ENCODE measurements around the gene ARHGEF11. TPM values are rescaled to one million over a fixed set of nuclear protein-coding genes. Genes with fewer than 3 reads are reported as not detected.

ARHGEF11 gene
- total RNA-seq, 1 experiment from 2014 or later = 0.11 TPM

DNA sequence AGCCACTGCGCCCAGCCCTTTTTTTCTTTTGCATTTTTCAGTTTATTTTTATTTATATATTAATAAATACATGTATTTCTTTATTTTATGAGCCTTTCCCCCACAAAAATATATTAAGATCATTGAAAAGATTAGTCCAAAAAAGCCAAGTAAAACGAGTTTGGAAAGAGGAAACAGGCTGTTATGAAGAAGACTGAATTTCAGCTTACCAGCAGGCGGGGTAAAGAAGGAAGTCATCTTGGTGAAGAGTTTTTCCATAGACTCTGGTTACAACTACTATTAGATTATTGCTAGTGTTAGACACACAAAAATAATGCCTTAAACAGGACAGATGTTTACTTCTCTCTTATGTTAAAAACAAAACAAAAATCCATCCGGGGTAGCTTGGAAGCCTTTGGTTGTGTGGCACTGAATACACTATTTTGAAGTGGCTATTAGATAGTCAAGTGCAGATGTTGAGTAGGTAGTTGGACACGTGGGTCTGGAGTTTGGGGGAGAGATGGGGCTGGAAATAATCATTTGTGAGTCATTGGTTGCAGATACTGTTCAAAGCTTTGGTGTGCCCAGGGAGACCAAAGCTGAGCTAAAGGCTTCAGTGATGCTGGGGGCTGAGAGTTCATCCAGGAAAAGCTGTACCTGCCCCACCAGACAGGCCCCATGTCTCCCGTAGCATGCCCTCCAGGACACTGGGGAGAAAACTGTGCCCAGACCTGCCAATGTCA, 133.8 kb downstream of the ARHGEF11 start:
- H4K20me1 ChIP-seq (ENCODE audit: insufficient read depth, low read depth, low read length) = no peaks in the 10 kb centered on the region
- H3K79me2 ChIP-seq (ENCODE audit: low read length) = no peaks in the 10 kb centered on the region
- H2AFZ ChIP-seq (ENCODE audit: low read length) = no peak overlapping the region
- no peaks in the 10 kb centered on the region for H3K9me3 ChIP-seq (ENCODE audit: low read length)
- no peaks in the 10 kb centered on the region for H3K27me3 ChIP-seq (ENCODE audit: low read length)
- no peak for DNase-seq
- no peak overlapping the region for H3K4me3 ChIP-seq (ENCODE audit: low read length)
- H3K36me3 ChIP-seq (ENCODE audit: insufficient read depth, low read length) = no peaks in the 10 kb centered on the region
- H3K4me1 ChIP-seq (ENCODE audit: low read length) = peaks cover 9% of the 10 kb centered on the region
- H3K27ac ChIP-seq (ENCODE audit: low read length) = no peak overlapping the region
- no peak overlapping the region for H3K9ac ChIP-seq (ENCODE audit: low read length)
- no peak overlapping the region for H3K4me2 ChIP-seq (ENCODE audit: low read depth, low read length, poor library complexity, severe bottlenecking)
- H3K9me2 ChIP-seq (replicated peaks; ENCODE audit: insufficient read depth, low read length) = no peaks in the 10 kb centered on the region

GRCh38 chr1:156910309-156910782, 135.2 kb downstream of the ARHGEF11 start:
- Histone ChIP-seq H3K9me2 (replicated peaks; ENCODE audit: insufficient read depth, low read length) (no peaks in the 10 kb centered on the region), H2AFZ (ENCODE audit: low read length) (no peak overlapping the region), H3K36me3 (ENCODE audit: insufficient read depth, low read length) (no peaks in the 10 kb centered on the region), H3K9me3 (ENCODE audit: low read length) (no peaks in the 10 kb centered on the region), H3K4me1 (ENCODE audit: low read length) (peaks cover 9% of the 10 kb centered on the region), H3K9ac (ENCODE audit: low read length) (no peak overlapping the region), H3K27ac (ENCODE audit: low read length) (no peak overlapping the region), H4K20me1 (ENCODE audit: insufficient read depth, low read depth, low read length) (no peaks in the 10 kb centered on the region), H3K4me2 (ENCODE audit: low read depth, low read length, poor library complexity, severe bottlenecking) (no peak overlapping the region), H3K79me2 (ENCODE audit: low read length) (no peaks in the 10 kb centered on the region), H3K4me3 (ENCODE audit: low read length) (no peak overlapping the region), H3K27me3 (ENCODE audit: low read length) (no peaks in the 10 kb centered on the region)
- peak; percentile 77 for DNase-seq

GRCh38 chr1:156909671-156910070, 135.9 kb downstream of the ARHGEF11 start:
- Histone ChIP-seq H3K4me3 (ENCODE audit: low read length) (no peak overlapping the region), H3K79me2 (ENCODE audit: low read length) (no peaks in the 10 kb centered on the region), H3K36me3 (ENCODE audit: insufficient read depth, low read length) (no peaks in the 10 kb centered on the region), H3K27me3 (ENCODE audit: low read length) (no peaks in the 10 kb centered on the region), H3K9me2 (replicated peaks; ENCODE audit: insufficient read depth, low read length) (no peaks in the 10 kb centered on the region), H2AFZ (ENCODE audit: low read length) (no peak overlapping the region), H3K9ac (ENCODE audit: low read length) (no peak overlapping the region), H3K27ac (ENCODE audit: low read length) (no peak overlapping the region), H3K4me1 (ENCODE audit: low read length) (peaks cover 9% of the 10 kb centered on the region), H3K9me3 (ENCODE audit: low read length) (no peaks in the 10 kb centered on the region), H3K4me2 (ENCODE audit: low read depth, low read length, poor library complexity, severe bottlenecking) (no peak overlapping the region), H4K20me1 (ENCODE audit: insufficient read depth, low read depth, low read length) (no peaks in the 10 kb centered on the region)
- DNase-seq = no peak

- peaks cover 9% of the 10 kb centered on the region for H3K4me1 ChIP-seq (ENCODE audit: low read length)
- H3K9me3 ChIP-seq (ENCODE audit: low read length) = no peaks in the 10 kb centered on the region
- H4K20me1 ChIP-seq (ENCODE audit: insufficient read depth, low read depth, low read length) = no peaks in the 10 kb centered on the region
- H2AFZ ChIP-seq (ENCODE audit: low read length) = no peak overlapping the region
- no peak overlapping the region for H3K4me3 ChIP-seq (ENCODE audit: low read length)
- H3K36me3 ChIP-seq (ENCODE audit: insufficient read depth, low read length) = no peaks in the 10 kb centered on the region
- no peak overlapping the region for H3K9ac ChIP-seq (ENCODE audit: low read length)
- H3K27ac ChIP-seq (ENCODE audit: low read length) = no peak overlapping the region
- no peak for DNase-seq
- H3K9me2 ChIP-seq (replicated peaks; ENCODE audit: insufficient read depth, low read length) = no peaks in the 10 kb centered on the region
- H3K27me3 ChIP-seq (ENCODE audit: low read length) = no peaks in the 10 kb centered on the region
- H3K79me2 ChIP-seq (ENCODE audit: low read length) = no peaks in the 10 kb centered on the region
- H3K4me2 ChIP-seq (ENCODE audit: low read depth, low read length, poor library complexity, severe bottlenecking) = no peak overlapping the region
These were observed 136.6 kb downstream of the ARHGEF11 start for GRCh38 chr1:156908955-156909354.

DNA sequence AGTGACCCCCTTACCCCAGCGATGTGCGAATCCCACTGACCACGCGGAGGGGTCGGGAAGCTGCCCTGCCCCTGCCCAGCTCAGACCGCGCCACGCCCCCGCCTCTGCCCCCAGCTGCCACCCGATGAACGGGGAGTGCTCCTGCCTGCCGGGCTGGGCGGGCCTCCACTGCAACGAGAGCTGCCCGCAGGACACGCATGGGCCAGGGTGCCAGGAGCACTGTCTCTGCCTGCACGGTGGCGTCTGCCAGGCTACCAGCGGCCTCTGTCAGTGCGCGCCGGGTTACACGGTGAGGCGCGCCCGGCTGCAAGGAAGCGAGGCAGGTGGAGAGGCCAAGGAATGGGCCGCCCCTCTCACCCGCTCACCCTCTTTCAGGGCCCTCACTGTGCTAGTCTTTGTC, 137.0 kb downstream of the ARHGEF11 start:
- no peaks in the 10 kb centered on the region for H3K9me3 ChIP-seq (ENCODE audit: low read length)
- H2AFZ ChIP-seq (ENCODE audit: low read length) = no peak overlapping the region
- no peak overlapping the region for H3K27ac ChIP-seq (ENCODE audit: low read length)
- H3K4me3 ChIP-seq (ENCODE audit: low read length) = no peak overlapping the region
- H3K4me1 ChIP-seq (ENCODE audit: low read length) = peaks cover 9% of the 10 kb centered on the region
- H3K9me2 ChIP-seq (replicated peaks; ENCODE audit: insufficient read depth, low read length) = no peaks in the 10 kb centered on the region
- H3K27me3 ChIP-seq (ENCODE audit: low read length) = no peaks in the 10 kb centered on the region
- no peak overlapping the region for H3K4me2 ChIP-seq (ENCODE audit: low read depth, low read length, poor library complexity, severe bottlenecking)
- no peak overlapping the region for H3K9ac ChIP-seq (ENCODE audit: low read length)
- no peak for DNase-seq
- H3K79me2 ChIP-seq (ENCODE audit: low read length) = no peaks in the 10 kb centered on the region
- H4K20me1 ChIP-seq (ENCODE audit: insufficient read depth, low read depth, low read length) = no peaks in the 10 kb centered on the region
- no peaks in the 10 kb centered on the region for H3K36me3 ChIP-seq (ENCODE audit: insufficient read depth, low read length)

- Histone ChIP-seq H3K4me2 (ENCODE audit: low read depth, low read length, poor library complexity, severe bottlenecking) (no peak overlapping the region), H3K9me2 (replicated peaks; ENCODE audit: insufficient read depth, low read length) (no peaks in the 10 kb centered on the region), H2AFZ (ENCODE audit: low read length) (0 out of 2 replicates have a peak overlapping the region, but pooled peaks have one; percentile 95), H3K4me3 (ENCODE audit: low read length) (no peak overlapping the region), H3K9me3 (ENCODE audit: low read length) (no peaks in the 10 kb centered on the region), H3K4me1 (ENCODE audit: low read length) (peaks cover 9% of the 10 kb centered on the region), H3K36me3 (ENCODE audit: insufficient read depth, low read length) (no peaks in the 10 kb centered on the region), H4K20me1 (ENCODE audit: insufficient read depth, low read depth, low read length) (no peaks in the 10 kb centered on the region), H3K27ac (ENCODE audit: low read length) (no peak overlapping the region), H3K27me3 (ENCODE audit: low read length) (no peaks in the 10 kb centered on the region), H3K79me2 (ENCODE audit: low read length) (no peaks in the 10 kb centered on the region), H3K9ac (ENCODE audit: low read length) (no peak overlapping the region)
- DNase-seq = no peak
These were observed 139.2 kb downstream of the ARHGEF11 start for GRCh38 chr1:156906206-156906906.

DNA sequence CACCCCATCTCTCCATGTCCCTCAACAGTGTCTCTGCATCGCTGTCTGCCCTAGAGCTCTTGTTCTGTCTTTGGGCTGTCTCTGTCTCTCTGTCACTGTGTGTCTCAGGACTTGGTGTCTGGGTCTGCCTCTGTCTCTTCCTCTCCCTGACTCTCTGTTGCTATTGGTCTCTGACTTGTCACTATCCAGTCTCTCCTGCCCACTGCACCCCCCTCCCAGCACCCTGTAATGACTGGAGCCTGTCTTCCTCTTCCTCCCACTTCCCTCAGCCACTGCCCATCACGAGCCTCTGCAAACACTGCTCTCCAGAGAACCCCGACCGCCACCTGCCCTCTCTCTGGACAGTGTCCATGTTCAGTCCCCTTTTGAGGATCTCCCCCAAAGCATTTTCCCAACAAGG, 139.9 kb downstream of the ARHGEF11 start:
- no peak for DNase-seq
- Histone ChIP-seq H3K9ac (ENCODE audit: low read length) (no peak overlapping the region), H3K79me2 (ENCODE audit: low read length) (no peaks in the 10 kb centered on the region), H3K4me1 (ENCODE audit: low read length) (peaks cover 9% of the 10 kb centered on the region), H3K9me2 (replicated peaks; ENCODE audit: insufficient read depth, low read length) (no peaks in the 10 kb centered on the region), H4K20me1 (ENCODE audit: insufficient read depth, low read depth, low read length) (no peaks in the 10 kb centered on the region), H2AFZ (ENCODE audit: low read length) (no peak overlapping the region), H3K27ac (ENCODE audit: low read length) (no peak overlapping the region), H3K4me3 (ENCODE audit: low read length) (no peak overlapping the region), H3K9me3 (ENCODE audit: low read length) (no peaks in the 10 kb centered on the region), H3K36me3 (ENCODE audit: insufficient read depth, low read length) (no peaks in the 10 kb centered on the region), H3K27me3 (ENCODE audit: low read length) (no peaks in the 10 kb centered on the region), H3K4me2 (ENCODE audit: low read depth, low read length, poor library complexity, severe bottlenecking) (no peak overlapping the region)

DNA sequence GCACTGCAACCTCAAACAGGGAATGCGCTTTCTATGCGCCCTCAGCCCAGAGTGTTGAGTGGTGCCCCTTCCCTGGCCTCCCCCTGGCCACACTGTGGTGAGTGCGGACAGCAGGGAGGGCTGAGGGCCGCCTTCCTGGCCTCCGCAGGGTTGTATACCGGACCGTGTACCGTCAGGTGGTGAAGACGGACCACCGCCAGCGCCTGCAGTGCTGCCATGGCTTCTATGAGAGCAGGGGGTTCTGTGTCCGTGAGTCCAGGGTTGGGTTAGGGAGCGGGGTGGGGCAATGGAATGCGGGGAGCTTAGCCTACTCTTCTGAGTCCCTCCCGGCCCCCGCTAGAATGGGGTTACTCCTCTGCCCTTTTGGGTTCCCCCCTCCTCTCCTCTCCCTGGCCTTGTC, 140.4 kb downstream of the ARHGEF11 start:
- Histone ChIP-seq H3K9me3 (ENCODE audit: low read length) (no peaks in the 10 kb centered on the region), H3K36me3 (ENCODE audit: insufficient read depth, low read length) (no peaks in the 10 kb centered on the region), H3K4me2 (ENCODE audit: low read depth, low read length, poor library complexity, severe bottlenecking) (no peak overlapping the region), H3K79me2 (ENCODE audit: low read length) (no peaks in the 10 kb centered on the region), H3K9ac (ENCODE audit: low read length) (no peak overlapping the region), H3K27ac (ENCODE audit: low read length) (no peak overlapping the region), H3K4me1 (ENCODE audit: low read length) (peaks cover 9% of the 10 kb centered on the region), H3K9me2 (replicated peaks; ENCODE audit: insufficient read depth, low read length) (no peaks in the 10 kb centered on the region), H3K27me3 (ENCODE audit: low read length) (no peaks in the 10 kb centered on the region), H3K4me3 (ENCODE audit: low read length) (no peak overlapping the region), H2AFZ (ENCODE audit: low read length) (no peak overlapping the region), H4K20me1 (ENCODE audit: insufficient read depth, low read depth, low read length) (no peaks in the 10 kb centered on the region)
- no peak for DNase-seq

All from Karpas-422 (cell line).